ENCODE data around the gene KLK10. TPM values are rescaled to one million over a fixed set of nuclear protein-coding genes. Genes with fewer than 3 reads are reported as not detected.
A peak's percentile ranks its signal among the peaks of the same experiment; 100 is the strongest.

KLK10 gene
- total RNA-seq, 1 experiment from 2014 or later, result 33.6 TPM

- Histone ChIP-seq H2AFZ (ENCODE audit: low read depth, low read length, poor library complexity, severe bottlenecking) (no peak within 1 kb of the TSS), H3K9me2 (ENCODE audit: insufficient read depth) (no peaks in the 10 kb centered on the region), H4K20me1 (ENCODE audit: insufficient read depth) (no peaks in the 10 kb centered on the region), H3K27me3 (ENCODE audit: insufficient read depth, low read length) (no peaks in the 10 kb centered on the region), H3K79me2 (ENCODE audit: insufficient read depth, low read length) (no peaks in the 10 kb centered on the region), H3K36me3 (ENCODE audit: control insufficient read depth in 1 of 2, insufficient read depth in 2 of 2, low read length in 2 of 2) (no peaks in the 10 kb centered on the region), H3K9ac (ENCODE audit: low read length) (peak within 1 kb of the TSS; percentile 47), H3K27ac (ENCODE audit: low read depth, low read length) (no peak within 1 kb of the TSS), H3K9me3 (ENCODE audit: control insufficient read depth in 1 of 2, insufficient read depth in 1 of 2, low read depth in 1 of 2, low read length in 2 of 2) (no peaks in the 10 kb centered on the region), H3K4me1 (ENCODE audit: control insufficient read depth in 1 of 2, insufficient read depth in 2 of 2, low read length in 2 of 2) (peaks cover 17 to 39% of the 10 kb centered on the region in 2 experiments), H3K4me3 (replicated peaks in 1 of 2; ENCODE audit: low read depth in 1 of 2, low read length in 2 of 2) (peak within 1 kb of the TSS; percentile 41 to 55), H3K4me2 (ENCODE audit: low read length) (peak within 1 kb of the TSS; percentile 83)
- TF ChIP-seq POLR2AphosphoS5 (IDR thresholded peaks at IDR 0.05; ENCODE audit: low read depth, low read length) (peak; percentile 26; the same call in 1 of the 2 replicates), EGR1 (IDR thresholded peaks at IDR 0.05; ENCODE audit: low read depth) (peak; percentile 89), REST (IDR thresholded peaks at IDR 0.05; ENCODE audit: low read depth) (no peak)
- ChIA-PET RAD21 (ENCODE audit: low non-redundant PET in 1 of 2, low total read pairs in 2 of 2, uncharacterized antibody in 2 of 2, unreplicated experiment in 2 of 2) (no interaction called here), CTCF (interaction anchor here (1.0 to 1.4 kb wide), 2 partner anchors 9 to 113 kb away, joined by 3 to 5 read pairs; no protein-coding TSS in a partner anchor), POLR2A (interaction anchor here (0.8 to 1.4 kb wide), 5 partner anchors 9 to 62 kb away, joined by 3 to 7 read pairs (median 4); partner anchors contain the start of gene KLK8)
- ATAC-seq, result peak; percentile 72
- BruUV-seq (replicated peaks), result no TSS peak
- no peak for DNase-seq (ENCODE audit: low read depth, low spot score)
- intact Hi-C loops (cut with micrococcal nuclease), result no loop called here
These were observed 35.8 kb downstream of the KLK10 start, which contains the start of gene KLK7 for GRCh38 chr19:50983625-50984292. TSS of gene KLK7 (minus strand) at chr19:50983917. CDS start at chr19:50982399, 1,518 bp downstream.

- Histone ChIP-seq H3K79me2 (ENCODE audit: insufficient read depth, low read length) (no peaks in the 10 kb centered on the region), H3K9me3 (ENCODE audit: control insufficient read depth in 1 of 2, insufficient read depth in 1 of 2, low read depth in 1 of 2, low read length in 2 of 2) (no peaks in the 10 kb centered on the region), H3K4me3 (replicated peaks in 1 of 2; ENCODE audit: low read depth in 1 of 2, low read length in 2 of 2) (no peak overlapping the region), H3K36me3 (ENCODE audit: control insufficient read depth in 1 of 2, insufficient read depth in 2 of 2, low read length in 2 of 2) (no peaks in the 10 kb centered on the region), H4K20me1 (ENCODE audit: insufficient read depth) (no peaks in the 10 kb centered on the region), H3K4me1 (ENCODE audit: control insufficient read depth in 1 of 2, insufficient read depth in 2 of 2, low read length in 2 of 2) (peaks cover 29 to 54% of the 10 kb centered on the region in 2 experiments), H3K27ac (ENCODE audit: low read depth, low read length) (no peak overlapping the region; the same call in 1 of the 2 replicates), H3K27me3 (ENCODE audit: insufficient read depth, low read length) (no peaks in the 10 kb centered on the region), H3K9ac (ENCODE audit: low read length) (no peak overlapping the region), H3K4me2 (ENCODE audit: low read length) (no peak overlapping the region), H3K9me2 (ENCODE audit: insufficient read depth) (no peaks in the 10 kb centered on the region), H2AFZ (ENCODE audit: low read depth, low read length, poor library complexity, severe bottlenecking) (no peak overlapping the region)
- ATAC-seq (no peak), DNase-seq (ENCODE audit: low read depth, low spot score) (no peak)
- intact Hi-C loops (cut with micrococcal nuclease), result no loop called here
- no TSS peak for BruUV-seq (replicated peaks)
- RAD21 ChIA-PET (ENCODE audit: low non-redundant PET in 1 of 2, low total read pairs in 2 of 2, uncharacterized antibody in 2 of 2, unreplicated experiment in 2 of 2), result no interaction called here
- POLR2A ChIA-PET, result no interaction called here
- CTCF ChIA-PET, result interaction anchor here (0.6 kb wide), 1 partner anchor 34 kb away, joined by 3 read pairs; no protein-coding TSS in a partner anchor
- no peak for TF ChIP-seq FOSL1 (IDR thresholded peaks at IDR 0.05; ENCODE audit: low read depth)
- TF ChIP-seq TCF7L2 (IDR thresholded peaks at IDR 0.05; ENCODE audit: borderline replicate concordance, extremely low read depth, insufficient read depth, insufficient read length), result no peak
- no peak for TF ChIP-seq EZH2phosphoT487 (IDR thresholded peaks at IDR 0.05; ENCODE audit: borderline replicate concordance)
- no peak for TF ChIP-seq SP1 (IDR thresholded peaks at IDR 0.05; ENCODE audit: low read depth)
- no peak for TF ChIP-seq CTCF (IDR thresholded peaks at IDR 0.05 in 2 of 3, conservative IDR thresholded peaks at IDR 0.05 in 1 of 3; ENCODE audit: borderline replicate concordance in 1 of 3, insufficient read depth in 1 of 3, low read depth in 2 of 3, low read length in 2 of 3)
- TF ChIP-seq ZFX (IDR thresholded peaks at IDR 0.05), result no peak
These were observed 37.3 kb downstream of the KLK10 start for GRCh38 chr19:50982186-50982585.
